GM19238 (cell line): ENCODE measurements around the gene SHISA8.
"Not testable (repeated sequence)": the region's sequence is repeated elsewhere in the genome, so short reads cannot be mapped to it uniquely, and the experiment has no call there.

Experiments
- DNase-seq: peaks from one replicate; pipeline ENCODE4 v3.0.0; 2011; ENCODE audit warnings: low spot score; ENCODE audit not compliant: insufficient read length

The SHISA8 gene

DNA sequence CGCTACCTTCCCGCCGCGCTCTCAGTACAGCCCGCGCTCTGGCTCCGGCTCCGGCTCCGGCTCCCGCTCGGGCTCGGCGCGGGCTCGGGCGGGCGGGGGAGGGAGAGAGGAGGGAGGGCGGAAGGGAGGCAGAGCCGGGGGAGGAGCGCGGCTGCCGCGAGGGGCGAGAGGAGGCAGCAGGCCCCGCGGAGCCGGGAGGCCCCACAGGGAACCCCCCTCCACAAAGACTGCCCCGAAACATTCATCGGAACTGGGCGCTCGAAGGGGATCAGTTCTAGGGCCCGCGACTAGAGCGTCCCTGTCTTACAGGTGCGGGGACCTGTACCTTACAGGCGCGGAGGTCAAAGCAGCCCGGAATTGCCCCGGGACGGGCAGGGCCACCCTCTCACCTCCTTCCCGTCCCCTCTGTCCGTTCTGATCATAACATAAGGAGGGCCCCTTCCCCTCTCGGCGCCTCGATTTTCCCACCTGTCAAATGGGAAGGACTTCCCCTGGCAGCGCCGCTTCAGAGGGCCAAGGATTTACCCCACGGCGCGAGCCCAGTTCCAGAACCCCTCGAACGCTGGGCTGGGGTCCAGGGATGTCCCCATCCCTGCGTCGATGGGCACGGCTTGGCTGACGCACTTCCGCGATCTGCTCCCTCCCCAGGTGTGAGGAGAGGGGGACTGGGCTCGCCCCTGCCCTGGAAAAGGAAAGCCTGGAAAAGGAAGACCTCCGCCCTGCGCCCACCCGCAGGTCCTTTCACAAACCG, at the start of gene SHISA8:
Gene SHISA8 (minus strand): TSS at position 40 of the 751 bp plus-strand sequence. CDS start 407 bp downstream, outside the sequence.
- DNase-seq = peak; percentile 71

DNA sequence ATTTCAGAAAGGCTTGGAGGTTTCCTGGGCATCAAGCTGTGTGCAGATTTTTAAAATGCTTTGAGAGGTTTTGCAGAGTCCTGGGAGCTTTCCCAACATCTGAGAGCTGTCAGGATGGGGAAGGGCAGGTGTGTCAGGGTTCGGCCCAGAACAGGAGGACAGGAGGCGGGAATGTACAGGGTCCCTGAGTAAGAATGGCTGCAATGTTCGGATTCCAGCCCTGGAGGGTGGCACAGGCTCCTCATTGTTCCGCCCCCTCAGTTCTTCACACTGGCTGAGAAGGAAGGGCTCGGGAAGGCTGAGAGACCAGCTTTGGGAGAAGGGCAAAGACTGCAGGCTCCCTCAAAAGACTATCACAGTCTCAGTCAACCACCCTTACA, 49.2 kb upstream of the SHISA8 start:
- DNase-seq = no peak

GRCh38 chr22:41963453-41964111, 48.7 kb upstream of the SHISA8 start:
- DNase-seq = no peak

GRCh38 chr22:41957941-41958556, 43.2 kb upstream of the SHISA8 start:
- no peak for DNase-seq

DNA sequence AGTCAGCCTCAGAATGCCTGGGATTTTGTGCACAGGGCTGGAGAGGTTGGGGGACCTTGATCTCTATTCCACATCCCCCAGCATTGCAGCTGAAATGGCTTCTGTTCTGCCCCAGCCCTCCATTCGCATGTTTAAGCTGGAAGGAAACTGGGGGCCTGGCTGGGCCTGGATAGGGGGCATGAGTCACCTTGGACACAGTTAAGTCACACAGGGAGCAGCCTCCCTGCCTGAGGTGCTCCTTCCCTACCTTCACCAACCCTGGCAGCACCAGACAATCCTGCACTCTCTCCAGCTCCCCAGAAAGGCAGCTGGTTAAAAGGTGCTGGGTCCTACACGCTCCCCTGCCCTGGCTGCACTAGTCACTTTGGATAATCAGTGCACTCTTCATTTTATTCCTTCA, 37.8 kb upstream of the SHISA8 start:
- no peak for DNase-seq

- DNase-seq = no peak
These were observed 37.1 kb upstream of the SHISA8 start, which contains the start of gene SMIM45 for GRCh38 chr22:41951898-41952474. TSS of gene SMIM45 (plus strand) at chr22:41952150.

GRCh38 chr22:41949297-41949965, 34.6 kb upstream of the SHISA8 start:
- DNase-seq = no peak

DNA sequence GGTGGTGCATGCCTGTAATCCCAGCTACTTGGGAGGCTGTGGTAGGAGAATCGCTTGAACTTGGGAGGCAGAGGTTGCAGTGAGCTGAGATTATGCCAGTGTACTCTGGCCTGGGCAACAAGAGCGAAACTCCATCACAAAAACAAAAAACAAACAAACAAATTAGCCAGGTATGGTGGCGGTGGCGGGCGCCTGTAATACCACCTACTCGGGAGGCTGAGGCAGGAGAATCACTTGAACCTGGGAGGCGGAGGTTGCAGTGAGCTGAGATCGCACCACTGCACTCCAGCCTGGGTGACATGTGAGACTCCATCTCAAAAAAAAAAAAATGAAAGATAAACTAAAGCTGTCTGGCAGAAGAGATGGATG, 34.0 kb upstream of the SHISA8 start:
- not testable (repeated sequence) for DNase-seq

DNA sequence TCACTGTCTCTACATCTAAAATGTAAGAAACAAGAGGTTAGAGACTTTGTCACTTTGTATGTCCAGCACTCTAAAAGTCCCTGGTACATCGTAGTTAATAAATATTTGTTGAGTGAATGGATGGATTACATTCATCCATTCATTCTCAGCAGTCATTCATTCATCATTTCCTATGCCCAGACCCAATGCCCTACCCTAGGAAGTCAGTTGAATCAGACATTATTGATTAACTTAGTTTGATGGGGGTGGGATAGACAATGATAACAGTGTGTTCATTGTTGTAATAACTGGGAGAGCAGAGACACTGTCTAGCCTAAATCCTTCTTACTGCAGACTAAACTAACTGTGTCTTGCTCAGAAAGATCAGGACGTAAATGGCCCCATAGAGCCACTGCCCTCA, 33.3 kb upstream of the SHISA8 start:
- no peak for DNase-seq

DNA sequence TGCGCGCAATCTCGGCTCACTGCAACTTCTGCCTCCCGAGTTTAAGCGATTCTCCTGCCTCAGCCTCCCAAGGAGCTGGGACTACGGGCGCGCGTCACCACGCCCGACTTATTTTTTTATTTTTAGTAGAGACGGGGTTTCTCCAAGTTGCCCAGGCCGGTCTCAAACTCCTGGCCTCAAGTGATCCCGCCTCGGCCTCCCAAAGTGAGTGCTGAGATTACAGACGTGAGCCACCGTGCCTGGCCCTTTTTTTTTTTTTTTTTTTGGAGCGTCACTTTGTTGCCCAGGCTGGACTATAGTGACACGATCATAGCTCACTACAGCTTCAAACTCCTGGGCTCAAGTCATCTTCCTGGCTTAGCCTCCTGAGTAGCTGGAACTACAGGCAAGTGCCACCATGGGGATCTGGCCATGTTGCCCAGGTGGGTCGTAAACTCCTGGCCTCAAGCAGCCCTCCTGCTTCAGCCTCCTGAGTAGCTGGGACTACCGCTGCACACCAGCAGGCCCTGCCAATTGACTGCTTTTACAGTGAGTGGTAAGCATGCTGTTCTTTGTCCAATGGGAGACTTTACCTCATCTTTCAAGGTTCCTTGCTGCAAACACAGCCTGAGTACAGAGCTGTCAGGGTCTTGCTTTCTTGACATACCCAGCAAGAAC, 32.7 kb upstream of the SHISA8 start:
- DNase-seq = no peak

DNA sequence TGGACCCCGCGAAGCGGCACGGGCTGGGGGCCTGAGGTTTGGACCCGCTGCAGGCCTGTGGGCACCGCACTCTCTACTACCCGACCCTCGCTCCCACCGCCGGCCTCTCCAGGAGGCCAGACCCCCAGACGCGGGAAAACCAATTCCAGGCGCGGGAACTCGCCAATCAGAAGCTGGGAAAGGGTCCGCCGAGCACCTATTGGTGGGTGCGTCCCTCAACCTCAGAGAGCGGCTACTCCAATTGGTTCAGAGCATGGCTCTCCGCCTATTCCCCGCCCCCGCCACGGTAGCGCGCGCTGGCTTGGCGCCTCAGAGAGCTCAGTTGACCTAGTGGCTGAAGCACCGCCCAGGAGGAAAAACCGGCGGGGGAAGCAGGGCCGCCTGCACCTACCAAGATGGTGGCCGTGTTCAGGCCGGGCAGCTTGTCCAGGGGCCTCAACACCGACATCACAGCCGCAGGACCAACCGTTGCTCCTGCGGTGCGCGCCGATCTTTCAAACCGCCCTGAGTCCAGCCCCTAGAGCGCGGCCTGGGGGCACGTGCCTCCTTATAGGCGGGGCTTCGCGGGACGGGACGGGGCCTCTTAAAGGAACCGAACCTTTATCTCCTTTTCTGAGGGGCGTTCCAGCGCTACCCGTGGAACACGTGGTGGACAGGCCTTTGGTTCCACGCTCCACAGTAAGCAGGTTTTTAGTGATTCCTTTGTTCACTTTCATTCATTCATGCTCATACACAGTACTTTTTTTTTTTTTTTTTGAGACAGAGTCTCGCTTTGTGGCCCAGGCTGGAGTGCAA, 32.0 kb upstream of the SHISA8 start, which contains the start of gene CENPM:
Gene CENPM (minus strand): TSS at position 524 of the 795 bp plus-strand sequence. CDS start 76 bp downstream, at position 448.
- DNase-seq = peak; percentile 69

- no peak for DNase-seq
These were observed 28.9 kb upstream of the SHISA8 start for GRCh38 chr22:41943661-41944209.

DNA sequence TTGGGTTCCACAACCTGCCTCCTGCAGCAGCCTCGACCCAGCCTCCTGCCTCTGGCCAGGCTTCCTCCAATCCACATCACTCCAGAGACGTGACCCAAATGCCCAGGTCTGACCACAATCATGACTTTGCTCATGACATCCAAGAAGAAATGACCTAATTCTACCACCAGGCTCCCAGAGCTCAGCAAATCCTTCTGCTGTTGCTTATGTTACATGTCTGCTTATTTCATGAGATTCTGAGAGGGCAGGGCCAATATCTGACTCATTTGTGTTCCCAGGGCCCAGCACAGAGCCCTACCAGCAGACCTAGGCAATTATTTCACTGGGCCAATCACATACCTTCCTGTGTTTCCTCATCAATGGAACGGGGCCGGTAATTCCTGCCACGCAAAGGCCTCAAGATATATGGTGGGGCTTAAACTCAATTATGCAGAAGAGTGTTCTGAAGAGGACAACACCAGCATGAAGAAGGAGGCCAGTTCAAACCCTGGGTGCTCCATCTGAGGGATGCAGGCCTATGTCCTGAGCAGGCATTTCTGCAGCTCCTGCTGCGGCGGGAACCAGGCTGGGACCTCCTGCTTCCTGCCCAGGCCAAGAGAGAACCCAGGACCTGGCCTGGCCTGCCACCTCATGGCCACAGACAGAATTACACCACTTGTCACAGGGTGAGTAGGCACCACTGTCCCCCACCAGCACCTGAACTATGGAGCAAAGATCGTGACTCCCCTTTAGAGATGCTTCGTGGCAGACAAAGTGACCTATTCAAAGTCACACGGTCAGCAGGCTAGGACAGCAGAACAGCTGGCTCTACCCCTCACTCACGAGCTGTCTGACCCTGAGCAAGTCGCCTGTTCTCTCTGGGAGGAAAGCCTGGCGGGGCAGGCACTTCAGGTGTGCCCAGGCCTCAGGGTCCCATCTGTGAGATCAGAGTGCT, 26.2 kb upstream of the SHISA8 start:
- peak; percentile 69 for DNase-seq

DNA sequence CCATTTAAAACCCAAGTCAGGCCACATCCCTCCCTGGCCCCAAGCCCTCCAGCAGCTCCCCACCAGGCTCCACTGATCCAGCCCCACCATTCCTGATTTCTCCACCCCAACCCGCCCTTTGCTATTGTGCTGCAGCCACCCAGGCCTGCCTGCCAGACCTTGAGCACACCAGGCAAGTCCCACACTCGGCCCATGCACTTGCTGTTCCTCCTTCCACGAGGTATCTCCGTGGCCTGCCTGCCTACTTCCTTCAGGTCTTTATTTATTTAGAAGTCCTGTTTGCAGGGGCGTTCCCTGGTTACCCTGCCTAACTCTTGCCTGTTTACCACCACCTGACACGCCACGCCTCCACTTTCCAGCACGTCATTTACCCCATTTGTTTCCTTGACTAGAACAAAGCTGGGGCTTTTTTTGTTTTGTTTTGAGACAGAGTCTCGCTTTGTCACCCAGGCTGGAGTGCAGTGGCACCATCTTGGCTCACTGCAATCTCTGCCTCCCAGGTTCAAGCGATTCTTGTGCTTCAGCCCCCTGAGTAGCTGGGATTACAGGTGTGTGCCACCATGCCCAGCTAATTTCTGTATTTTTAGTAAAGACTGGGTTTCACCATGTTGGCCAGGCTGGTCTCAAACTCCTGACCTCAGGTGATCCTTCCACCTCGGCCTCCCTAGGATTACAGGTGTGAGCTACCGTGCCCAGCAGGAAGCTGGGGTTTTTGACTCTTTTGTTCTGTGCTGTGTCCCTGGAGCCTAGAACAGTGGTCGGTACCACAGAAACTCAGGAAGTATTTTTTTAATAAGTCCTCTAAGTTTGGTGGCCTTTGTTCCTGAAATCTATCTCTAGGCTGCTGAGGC, 25.3 kb upstream of the SHISA8 start:
- DNase-seq = peak; percentile 68

GRCh38 chr22:41936894-41937169, 22.0 kb upstream of the SHISA8 start:
- no peak for DNase-seq

GRCh38 chr22:41935509-41935908, 20.6 kb upstream of the SHISA8 start:
- DNase-seq = no peak

GRCh38 chr22:41935015-41935351, 20.1 kb upstream of the SHISA8 start:
- no peak for DNase-seq
